ENCODE data around the gene CEP112. TPM values are rescaled to one million over a fixed set of nuclear protein-coding genes. Genes with fewer than 3 reads are reported as not detected.

Gene CEP112
- total and polyA plus RNA-seq, 2 donors (not counting 3 experiments of a cell fraction or from before 2014, with no cell fraction given) = 1.5 to 25.3 TPM

GRCh38 chr17:65600518-65600917 lies 591.4 kb downstream of the CEP112 start:
- POLR2A ChIA-PET = no interaction called here
- H3K4me1 ChIP-seq (ENCODE audit: control insufficient read depth, extremely low read depth, insufficient read depth, low read length) = peaks cover 10% of the 10 kb centered on the region
- no peaks in the 10 kb centered on the region for H4K20me1 ChIP-seq (replicated peaks; ENCODE audit: control insufficient read depth, extremely low read depth, insufficient read depth, low read length)
- no peak for TF ChIP-seq GATA2 (IDR thresholded peaks at IDR 0.05; ENCODE audit: insufficient read depth, insufficient read length, low read depth, low read length)
- no peak for TF ChIP-seq JUN (IDR thresholded peaks at IDR 0.05; ENCODE audit: borderline replicate concordance, insufficient read depth, insufficient read length, low read depth)
- TF ChIP-seq POLR2A (IDR thresholded peaks at IDR 0.05; ENCODE audit: low read depth, low read length) = no peak
- no peak for TF ChIP-seq EZH2 (IDR thresholded peaks at IDR 0.05; ENCODE audit: borderline replicate concordance, low read depth, low read length, severe bottlenecking)
- TF ChIP-seq MYC (IDR thresholded peaks at IDR 0.05; ENCODE audit: low read depth, low read length) = no peak
- TF ChIP-seq, protein P1, sequence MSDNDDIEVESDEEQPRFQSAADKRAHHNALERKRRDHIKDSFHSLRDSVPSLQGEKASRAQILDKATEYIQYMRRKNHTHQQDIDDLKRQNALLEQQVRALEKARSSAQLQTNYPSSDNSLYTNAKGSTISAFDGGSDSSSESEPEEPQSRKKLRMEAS (IDR thresholded peaks at IDR 0.05; ENCODE audit: insufficient read depth, insufficient read length) = no peak
- TF ChIP-seq CTCF (IDR thresholded peaks at IDR 0.05; ENCODE audit: extremely low read depth in 1 of 2, insufficient read depth in 1 of 2, low read depth in 1 of 2, low read length in 2 of 2) = no peak
- no peak for TF ChIP-seq POLR2AphosphoS5 (IDR thresholded peaks at IDR 0.05; ENCODE audit: insufficient read depth, low read depth, low read length)
- no peak for TF ChIP-seq FOS (IDR thresholded peaks at IDR 0.05; ENCODE audit: borderline replicate concordance, insufficient read depth, low read length)
- H3K27me3 ChIP-seq (ENCODE audit: control insufficient read depth in 2 of 2, insufficient read depth in 2 of 2, low read length in 2 of 2) = no peaks in the 10 kb centered on the region
- CTCF ChIA-PET = no interaction called here
- no peak overlapping the region for H3K27ac ChIP-seq (ENCODE audit: insufficient read depth, low read depth, low read length)
- H2AFZ ChIP-seq (ENCODE audit: low read depth, low read length) = no peak overlapping the region
- dilution Hi-C loops (cut with MboI; ENCODE audit: extremely low pct_ligation_motif_present, low sequenced_read_pairs) = no loop called here
- FAIRE-seq = no peak
- DNase-seq (ENCODE audit: low read depth, low spot score) = no peak
- H3K4me2 ChIP-seq (ENCODE audit: insufficient read depth, low read length) = no peak overlapping the region
- no peaks in the 10 kb centered on the region for H3K9me1 ChIP-seq (replicated peaks; ENCODE audit: control insufficient read depth, extremely low read depth, insufficient read depth, low read length)
- H3K9ac ChIP-seq (replicated peaks; ENCODE audit: extremely low read depth, insufficient read depth, low read length) = no peak overlapping the region
- H3K9me3 ChIP-seq (replicated peaks; ENCODE audit: control insufficient read depth, insufficient read depth, low read length) = no peaks in the 10 kb centered on the region
- no peaks in the 10 kb centered on the region for H3K36me3 ChIP-seq (ENCODE audit: control insufficient read depth in 2 of 2, extremely low read depth in 1 of 2, insufficient read depth in 2 of 2, low read length in 2 of 2)
- intact Hi-C loops (cut with micrococcal nuclease) = loop anchor here (5.0 kb wide), 1 partner anchor 38 kb away; the partner anchor contains the start of gene AXIN2
- no peak overlapping the region for H3K4me3 ChIP-seq (replicated peaks in 1 of 3; ENCODE audit: insufficient read depth in 1 of 3, low read depth in 1 of 3, low read length in 3 of 3)
- H3K79me2 ChIP-seq (ENCODE audit: control insufficient read depth, insufficient read depth, low read length) = no peaks in the 10 kb centered on the region
- no TSS peak for BruUV-seq (replicated peaks)

All from endothelial cell of umbilical vein (primary cell).